Measurements from ENCODE around the gene COL28A1. TPM values are rescaled to one million over a fixed set of nuclear protein-coding genes. Genes with fewer than 3 reads are reported as not detected.

Gene COL28A1
- total RNA-seq, 1 experiment from 2014 or later = 7.3 TPM

DNA sequence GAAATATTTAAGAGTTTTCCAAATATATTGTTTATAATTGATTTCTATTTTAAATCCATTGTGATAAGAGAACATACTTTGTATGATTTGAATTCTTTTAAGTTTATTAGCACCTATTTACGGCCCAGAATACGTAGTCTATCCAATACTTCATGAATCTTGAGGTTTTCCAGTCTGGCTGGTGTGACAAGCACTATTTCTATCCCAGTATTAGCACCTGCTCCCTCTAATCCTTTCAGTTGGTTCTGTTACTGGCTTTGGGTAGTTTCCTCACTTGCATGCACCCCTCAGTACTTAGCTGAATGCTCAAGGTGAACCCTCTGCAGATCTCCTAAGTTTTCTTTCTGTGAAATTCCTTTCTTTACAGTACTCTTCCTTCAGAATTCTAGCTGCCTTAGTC lies 186.5 kb downstream of the COL28A1 start:
- Histone ChIP-seq H3K4me1 (peaks cover under 1% of the 10 kb centered on the region; the same call in 1 of the 2 replicates), H3K4me3 (ENCODE audit: low read depth, low read length) (no peak overlapping the region), H3K27me3 (replicated peaks; ENCODE audit: control insufficient read depth, insufficient read depth, low read length) (no peaks in the 10 kb centered on the region), H3K36me3 (ENCODE audit: control insufficient read depth, insufficient read depth, low read length) (no peaks in the 10 kb centered on the region), H3K9me3 (no peaks in the 10 kb centered on the region)
- ChIA-PET POLR2A (no interaction called here), CTCF (interaction anchor here (0.6 kb wide), 1 partner anchor 408 kb away, joined by 3 read pairs; no protein-coding TSS in a partner anchor)
- Mint-ChIP-seq H3K4me1 (ENCODE audit: low read depth, unreplicated experiment) (peaks cover 9% of the 10 kb centered on the region), H3K9me3 (ENCODE audit: unreplicated experiment) (no peaks in the 10 kb centered on the region), H3K36me3 (ENCODE audit: insufficient read depth, unreplicated experiment) (no peaks in the 10 kb centered on the region), H3K27ac (ENCODE audit: unreplicated experiment) (no peak overlapping the region), H3K27me3 (ENCODE audit: insufficient read depth, unreplicated experiment) (no peaks in the 10 kb centered on the region), H3K4me3 (ENCODE audit: unreplicated experiment) (no peak overlapping the region)
- TF ChIP-seq, protein P1, sequence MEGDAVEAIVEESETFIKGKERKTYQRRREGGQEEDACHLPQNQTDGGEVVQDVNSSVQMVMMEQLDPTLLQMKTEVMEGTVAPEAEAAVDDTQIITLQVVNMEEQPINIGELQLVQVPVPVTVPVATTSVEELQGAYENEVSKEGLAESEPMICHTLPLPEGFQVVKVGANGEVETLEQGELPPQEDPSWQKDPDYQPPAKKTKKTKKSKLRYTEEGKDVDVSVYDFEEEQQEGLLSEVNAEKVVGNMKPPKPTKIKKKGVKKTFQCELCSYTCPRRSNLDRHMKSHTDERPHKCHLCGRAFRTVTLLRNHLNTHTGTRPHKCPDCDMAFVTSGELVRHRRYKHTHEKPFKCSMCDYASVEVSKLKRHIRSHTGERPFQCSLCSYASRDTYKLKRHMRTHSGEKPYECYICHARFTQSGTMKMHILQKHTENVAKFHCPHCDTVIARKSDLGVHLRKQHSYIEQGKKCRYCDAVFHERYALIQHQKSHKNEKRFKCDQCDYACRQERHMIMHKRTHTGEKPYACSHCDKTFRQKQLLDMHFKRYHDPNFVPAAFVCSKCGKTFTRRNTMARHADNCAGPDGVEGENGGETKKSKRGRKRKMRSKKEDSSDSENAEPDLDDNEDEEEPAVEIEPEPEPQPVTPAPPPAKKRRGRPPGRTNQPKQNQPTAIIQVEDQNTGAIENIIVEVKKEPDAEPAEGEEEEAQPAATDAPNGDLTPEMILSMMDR (IDR thresholded peaks at IDR 0.05; ENCODE audit: insufficient read depth in 1 of 2, low read depth in 1 of 2, low read length in 1 of 2, severe bottlenecking in 1 of 2, unreplicated experiment in 1 of 2) = no peak
- BruUV-seq (replicated peaks) = no TSS peak
- intact Hi-C loops (cut with micrococcal nuclease; ENCODE audit: unreplicated experiment) = no loop called here
- no peak for DNase-seq

- TF ChIP-seq, protein P1 (IDR thresholded peaks at IDR 0.05; ENCODE audit: insufficient read depth in 1 of 2, low read depth in 1 of 2, low read length in 1 of 2, severe bottlenecking in 1 of 2, unreplicated experiment in 1 of 2) = no peak
- no peak overlapping the region for H3K4me3 Mint-ChIP-seq (ENCODE audit: unreplicated experiment)
- intact Hi-C loops (cut with micrococcal nuclease; ENCODE audit: unreplicated experiment) = no loop called here
- H3K9me3 Mint-ChIP-seq (ENCODE audit: unreplicated experiment) = no peaks in the 10 kb centered on the region
- no peaks in the 10 kb centered on the region for H3K27me3 Mint-ChIP-seq (ENCODE audit: insufficient read depth, unreplicated experiment)
- Histone ChIP-seq H3K9me3 (no peaks in the 10 kb centered on the region), H3K4me3 (ENCODE audit: low read depth, low read length) (no peak overlapping the region), H3K4me1 (no peaks in the 10 kb centered on the region), H3K36me3 (ENCODE audit: control insufficient read depth, insufficient read depth, low read length) (no peaks in the 10 kb centered on the region), H3K27me3 (replicated peaks; ENCODE audit: control insufficient read depth, insufficient read depth, low read length) (no peaks in the 10 kb centered on the region)
- DNase-seq = no peak
- CTCF ChIA-PET = no interaction called here
- POLR2A ChIA-PET = no interaction called here
- H3K4me1 Mint-ChIP-seq (ENCODE audit: low read depth, unreplicated experiment) = no peaks in the 10 kb centered on the region
- no peak overlapping the region for H3K27ac Mint-ChIP-seq (ENCODE audit: unreplicated experiment)
- no peaks in the 10 kb centered on the region for H3K36me3 Mint-ChIP-seq (ENCODE audit: insufficient read depth, unreplicated experiment)
- BruUV-seq (replicated peaks) = no TSS peak
Measured at GRCh38 chr7:7347045-7347444, 188.6 kb downstream of the COL28A1 start.

DNA sequence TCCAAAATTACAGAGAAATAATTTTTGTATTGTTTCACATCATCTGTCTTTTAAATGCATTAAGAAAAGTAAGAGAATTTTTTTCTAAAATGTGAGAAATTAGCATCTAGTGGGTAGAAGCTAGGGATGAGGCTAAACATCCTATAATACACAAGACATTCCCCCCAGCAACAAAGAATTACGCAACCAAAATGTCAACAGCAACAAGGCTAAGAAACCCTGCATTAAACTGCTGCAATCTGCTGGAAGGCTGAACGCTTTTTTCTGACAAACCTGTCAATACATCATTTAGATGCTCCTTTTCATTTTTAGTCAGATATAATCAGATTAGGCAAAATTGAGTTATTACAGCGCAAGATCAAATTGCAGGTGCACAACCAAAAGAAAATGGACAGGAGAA lies 191.1 kb downstream of the COL28A1 start:
- ChIA-PET POLR2A (no interaction called here), CTCF (no interaction called here)
- Mint-ChIP-seq H3K4me3 (ENCODE audit: unreplicated experiment) (no peak overlapping the region), H3K27me3 (ENCODE audit: insufficient read depth, unreplicated experiment) (no peaks in the 10 kb centered on the region), H3K36me3 (ENCODE audit: insufficient read depth, unreplicated experiment) (no peaks in the 10 kb centered on the region), H3K27ac (ENCODE audit: unreplicated experiment) (no peak overlapping the region), H3K9me3 (ENCODE audit: unreplicated experiment) (no peaks in the 10 kb centered on the region), H3K4me1 (ENCODE audit: low read depth, unreplicated experiment) (no peaks in the 10 kb centered on the region)
- Histone ChIP-seq H3K9me3 (no peaks in the 10 kb centered on the region), H3K4me3 (ENCODE audit: low read depth, low read length) (no peak overlapping the region), H3K27me3 (replicated peaks; ENCODE audit: control insufficient read depth, insufficient read depth, low read length) (no peaks in the 10 kb centered on the region), H3K36me3 (ENCODE audit: control insufficient read depth, insufficient read depth, low read length) (no peaks in the 10 kb centered on the region), H3K4me1 (no peaks in the 10 kb centered on the region)
- DNase-seq = no peak
- intact Hi-C loops (cut with micrococcal nuclease; ENCODE audit: unreplicated experiment) = no loop called here
- no TSS peak for BruUV-seq (replicated peaks)
- TF ChIP-seq, protein P1 (IDR thresholded peaks at IDR 0.05; ENCODE audit: insufficient read depth in 1 of 2, low read depth in 1 of 2, low read length in 1 of 2, severe bottlenecking in 1 of 2, unreplicated experiment in 1 of 2) = no peak
